H9 (cell line): ENCODE results near the gene TCF7L1. TPM values are rescaled to one million over a fixed set of nuclear protein-coding genes. Genes with fewer than 3 reads are reported as not detected.
A peak's percentile ranks its signal among the peaks of the same experiment; 100 is the strongest.

Experiments
- DNase-seq: peaks from one replicate; pipeline ENCODE4 v3.0.0-alpha.2; 2017
- H2AFZ ChIP-seq: one replicate; pipeline ENCODE4 v1.6.1; 2013; ENCODE audit warnings: mild to moderate bottlenecking, low read length, control low read depth, moderate library complexity
- H2AK5ac ChIP-seq: 2 replicates; pipeline ENCODE4 v1.6.1; 2013; ENCODE audit warnings: low read length, control low read depth, mixed read lengths; ENCODE audit not compliant: insufficient read length
- H2BK120ac ChIP-seq: one replicate; pipeline ENCODE4 v1.6.1; 2013; ENCODE audit warnings: low read depth, mild to moderate bottlenecking, low read length, control low read depth, inconsistent platforms; ENCODE audit not compliant: poor library complexity, severe bottlenecking
- H2BK12ac ChIP-seq: 2 replicates; pipeline ENCODE4 v1.6.1; 2013; ENCODE audit warnings: low read length, control low read depth, mixed read lengths, low read depth; ENCODE audit not compliant: insufficient read length
- H2BK15ac ChIP-seq: 2 replicates; pipeline ENCODE4 v1.6.1; 2013; ENCODE audit warnings: low read depth, low read length, control low read depth
- H2BK20ac ChIP-seq: one replicate; pipeline ENCODE4 v1.6.1; 2013; ENCODE audit warnings: low read depth, mild to moderate bottlenecking, low read length, control low read depth, inconsistent platforms; ENCODE audit not compliant: poor library complexity, severe bottlenecking
- H2BK5ac ChIP-seq: 2 replicates; pipeline ENCODE4 v1.6.1; 2013; ENCODE audit warnings: low read length, control low read depth, mixed read lengths; ENCODE audit not compliant: insufficient read length
- H3K14ac ChIP-seq: 2 replicates; pipeline ENCODE4 v1.6.1; 2013; ENCODE audit warnings: low read length, control low read depth; ENCODE audit not compliant: insufficient read depth
- H3K18ac ChIP-seq: 2 replicates; pipeline ENCODE4 v1.6.1; 2013; ENCODE audit warnings: low read depth, mild to moderate bottlenecking, mixed read lengths, low read length, control low read depth; ENCODE audit not compliant: insufficient read length
- H3K23ac ChIP-seq: 2 replicates; pipeline ENCODE4 v1.6.1; 2013; ENCODE audit warnings: low read length, control low read depth, mixed read lengths, low read depth; ENCODE audit not compliant: insufficient read length
- H3K23me2 ChIP-seq: 2 replicates; pipeline ENCODE4 v1.6.1; 2013; ENCODE audit warnings: low read depth, mild to moderate bottlenecking, mixed read lengths, low read length, control low read depth; ENCODE audit not compliant: insufficient read length, poor library complexity, severe bottlenecking
- H3K27ac ChIP-seq: 2 replicates; pipeline ENCODE4 v1.5.1; 2013; ENCODE audit warnings: low read length, control low read depth, mixed read lengths, low read depth; ENCODE audit not compliant: insufficient read length
- H3K27me3 ChIP-seq: 2 replicates; pipeline ENCODE4 v1.6.1; 2013; ENCODE audit warnings: low read length, control low read depth, inconsistent platforms; ENCODE audit not compliant: insufficient read depth
- H3K4ac ChIP-seq: 2 replicates; pipeline ENCODE4 v1.6.1; 2013; ENCODE audit warnings: low read depth, mild to moderate bottlenecking, control low read depth, inconsistent platforms, low read length, moderate library complexity
- H3K4me1 ChIP-seq: 2 replicates; pipeline ENCODE4 v1.6.1; 2013; ENCODE audit warnings: low read length, control low read depth, inconsistent platforms; ENCODE audit not compliant: insufficient read depth
- H3K4me2 ChIP-seq: 2 replicates; pipeline ENCODE4 v1.6.1; 2013; ENCODE audit warnings: low read length, control low read depth, mixed read lengths; ENCODE audit not compliant: insufficient read length, insufficient read depth
- H3K56ac ChIP-seq: 2 replicates; pipeline ENCODE4 v1.6.1; 2013; ENCODE audit warnings: low read depth, mild to moderate bottlenecking, mixed read lengths, low read length, control low read depth; ENCODE audit not compliant: insufficient read length
- H3K79me1 ChIP-seq: 2 replicates; pipeline ENCODE4 v1.6.1; 2013; ENCODE audit warnings: low read depth, mild to moderate bottlenecking, moderate library complexity, low read length, control low read depth, inconsistent platforms; ENCODE audit not compliant: insufficient read depth, poor library complexity, severe bottlenecking
- H3K79me2 ChIP-seq: 2 replicates; pipeline ENCODE4 v1.6.1; 2013; ENCODE audit warnings: low read length, control low read depth, inconsistent platforms; ENCODE audit not compliant: insufficient read depth
- H3K9ac ChIP-seq: 2 replicates; pipeline ENCODE4 v1.6.1; 2013; ENCODE audit warnings: low read length, control low read depth, mixed read lengths; ENCODE audit not compliant: insufficient read length; ENCODE audit errors: extremely low read depth
- H3K9me3 ChIP-seq: one replicate; pipeline ENCODE4 v1.6.1; 2013; ENCODE audit warnings: low read depth, low read length, inconsistent platforms; ENCODE audit not compliant: control insufficient read depth
- H3T11ph ChIP-seq: one replicate; pipeline ENCODE4 v1.6.1; 2013; ENCODE audit warnings: mild to moderate bottlenecking, low read length, control low read depth, inconsistent platforms
- H4K20me1 ChIP-seq: one replicate; pipeline ENCODE4 v1.6.1; 2013; ENCODE audit not compliant: control insufficient read depth, insufficient read length, insufficient read depth
- H4K5ac ChIP-seq: 2 replicates; pipeline ENCODE4 v1.6.1; 2013; ENCODE audit warnings: low read depth, mild to moderate bottlenecking, mixed read lengths, low read length, control low read depth; ENCODE audit not compliant: insufficient read length
- H4K8ac ChIP-seq: replicated peaks from 2 replicates; pipeline ENCODE4 v1.6.1; 2013; ENCODE audit warnings: low read length, control low read depth, mixed read lengths, low read depth; ENCODE audit not compliant: insufficient read length
- H4K91ac ChIP-seq: 2 replicates; pipeline ENCODE4 v1.6.1; 2013; ENCODE audit warnings: low read depth, mild to moderate bottlenecking, moderate library complexity, mixed read lengths, low read length, control low read depth; ENCODE audit not compliant: insufficient read length
- H3K27ac Mint-ChIP-seq, 3 experiments: 2 replicates in 2 of 3; 3 replicates in 1 of 3; pipeline ENCODE4 v1.8.0; 2020 to 2021; ENCODE audit warnings: mixed read lengths in 3 of 3, mild to moderate bottlenecking in 1 of 3, moderate library complexity in 1 of 3
- H3K27me3 Mint-ChIP-seq: 2 replicates; pipeline ENCODE4 v1.8.0; 2021; ENCODE audit warnings: low read depth, mild to moderate bottlenecking, moderate library complexity, mixed read lengths
- H3K36me3 Mint-ChIP-seq, 3 experiments: 2 replicates in 2 of 3; 3 replicates in 1 of 3; pipeline ENCODE4 v1.8.0; 2020 to 2021; ENCODE audit warnings: low read depth in 3 of 3, mixed read lengths in 3 of 3; ENCODE audit not compliant: insufficient read depth in 1 of 3
- H3K4me1 Mint-ChIP-seq, 2 experiments: 2 replicates each; pipeline ENCODE4 v1.8.0; 2020; ENCODE audit warnings: mixed read lengths in 2 of 2
- H3K4me3 Mint-ChIP-seq, 2 experiments: 2 replicates in 1 of 2; 3 replicates in 1 of 2; pipeline ENCODE4 v1.8.0; 2020 to 2021; ENCODE audit warnings: mild to moderate bottlenecking in 2 of 2, mixed read lengths in 2 of 2, moderate library complexity in 1 of 2
- H3K9me3 Mint-ChIP-seq, 2 experiments: 2 replicates in 1 of 2; 3 replicates in 1 of 2; pipeline ENCODE4 v1.8.0; 2020; ENCODE audit warnings: mild to moderate bottlenecking in 2 of 2, mixed read lengths in 2 of 2, moderate library complexity in 1 of 2
- WGBS: extraction: QIAGEN DNeasy Blood & Tissue Kit; methylation state at CpG from one replicate; pipeline ENCODE4 v1.1.7; 2013; ENCODE audit warnings: missing lambda C conversion rate, low lambda C conversion rate, mixed read lengths; ENCODE audit not compliant: insufficient read length; ENCODE audit errors: extremely low coverage; 5-methylcytosine and 5-hydroxymethylcytosine counted together
- total RNA-seq: library from RNA; stranded (reverse); gene quantifications from 2 replicates; pipeline ENCODE4 v1.2.1, GENCODE V29; 2021
- TF ChIP-seq, protein P1 (sequence below): fragments of 200-600 bp; sonication (generic); conservative IDR thresholded peaks from 3 replicates; pipeline ENCODE4 v1.8.0; 2021; ENCODE audit warnings: antibody characterized with exemption, mild to moderate bottlenecking

The TCF7L1 gene
- total RNA-seq, 1 experiment from 2014 or later, result 112 TPM

DNA sequence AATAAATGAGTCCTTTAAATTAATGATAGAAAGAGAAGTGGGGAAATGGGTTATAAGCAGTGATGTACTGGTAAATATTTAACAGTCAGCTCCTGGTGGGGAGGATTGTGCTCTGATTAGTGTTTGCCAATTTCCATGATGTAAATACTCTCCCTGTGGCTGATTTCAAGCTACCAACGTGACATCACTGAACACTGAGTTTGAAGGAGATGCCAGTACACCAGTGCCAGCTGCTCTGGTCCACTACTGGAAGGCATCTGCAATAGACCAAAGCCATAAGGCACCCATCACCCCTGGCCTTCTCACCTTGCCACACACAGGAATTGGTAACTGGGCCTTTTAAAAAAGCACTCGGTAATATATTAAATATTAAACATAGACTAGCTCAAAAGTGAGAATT, 116.9 kb downstream of the TCF7L1 start:
- no peak overlapping the region for H2BK120ac ChIP-seq
- H2BK20ac ChIP-seq, result no peak overlapping the region
- peaks cover 7% of the 10 kb centered on the region for H3K79me1 ChIP-seq
- no peak for DNase-seq
- H2AFZ ChIP-seq, result no peak overlapping the region
- H3K4me3 Mint-ChIP-seq, result no peak overlapping the region
- H2BK15ac ChIP-seq, result no peak overlapping the region
- no peak overlapping the region for H3K56ac ChIP-seq
- peaks cover 61% of the 10 kb centered on the region for H3K4me1 ChIP-seq
- H3K9ac ChIP-seq, result no peak overlapping the region
- H2BK5ac ChIP-seq, result no peak overlapping the region
- no peak overlapping the region for H3K14ac ChIP-seq
- H3K4me1 Mint-ChIP-seq, result peaks cover 89 to 90% of the 10 kb centered on the region in 2 experiments
- no peak overlapping the region for H3K23ac ChIP-seq
- TF ChIP-seq, protein P1, sequence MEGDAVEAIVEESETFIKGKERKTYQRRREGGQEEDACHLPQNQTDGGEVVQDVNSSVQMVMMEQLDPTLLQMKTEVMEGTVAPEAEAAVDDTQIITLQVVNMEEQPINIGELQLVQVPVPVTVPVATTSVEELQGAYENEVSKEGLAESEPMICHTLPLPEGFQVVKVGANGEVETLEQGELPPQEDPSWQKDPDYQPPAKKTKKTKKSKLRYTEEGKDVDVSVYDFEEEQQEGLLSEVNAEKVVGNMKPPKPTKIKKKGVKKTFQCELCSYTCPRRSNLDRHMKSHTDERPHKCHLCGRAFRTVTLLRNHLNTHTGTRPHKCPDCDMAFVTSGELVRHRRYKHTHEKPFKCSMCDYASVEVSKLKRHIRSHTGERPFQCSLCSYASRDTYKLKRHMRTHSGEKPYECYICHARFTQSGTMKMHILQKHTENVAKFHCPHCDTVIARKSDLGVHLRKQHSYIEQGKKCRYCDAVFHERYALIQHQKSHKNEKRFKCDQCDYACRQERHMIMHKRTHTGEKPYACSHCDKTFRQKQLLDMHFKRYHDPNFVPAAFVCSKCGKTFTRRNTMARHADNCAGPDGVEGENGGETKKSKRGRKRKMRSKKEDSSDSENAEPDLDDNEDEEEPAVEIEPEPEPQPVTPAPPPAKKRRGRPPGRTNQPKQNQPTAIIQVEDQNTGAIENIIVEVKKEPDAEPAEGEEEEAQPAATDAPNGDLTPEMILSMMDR, result no peak
- peaks cover 24% of the 10 kb centered on the region; the same call in 1 of the 2 replicates for H3K79me2 ChIP-seq
- no peak overlapping the region for H3K4me2 ChIP-seq
- no peak overlapping the region for H4K8ac ChIP-seq
- no peak overlapping the region for H2BK12ac ChIP-seq
- no peak overlapping the region for H4K5ac ChIP-seq
- H3K27me3 Mint-ChIP-seq, result no peaks in the 10 kb centered on the region; the same call in 1 of the 2 replicates
- no peak overlapping the region for H3K18ac ChIP-seq
- no peak overlapping the region for H2AK5ac ChIP-seq
- H3K36me3 Mint-ChIP-seq, result peaks cover 0 to 3% (median 0%) of the 10 kb centered on the region in 3 experiments; a peak in 3 of 7 replicates
- no peaks in the 10 kb centered on the region for H3K27me3 ChIP-seq
- no peaks in the 10 kb centered on the region for H3K23me2 ChIP-seq
- peak overlapping the region in 1 of 3 experiments; percentile 93; a peak in 1 of 7 replicates for H3K27ac Mint-ChIP-seq
- H4K91ac ChIP-seq, result no peak overlapping the region
- no peak overlapping the region for H3K27ac ChIP-seq
- no CpG with 5 or more reads among the region's 2 CpGs for WGBS
- no peaks in the 10 kb centered on the region for H3K9me3 Mint-ChIP-seq
- H4K20me1 ChIP-seq, result no peaks in the 10 kb centered on the region
- H3T11ph ChIP-seq, result no peak overlapping the region
- no peak overlapping the region for H3K4ac ChIP-seq
- no peaks in the 10 kb centered on the region for H3K9me3 ChIP-seq
